Panc1 (cell line): ENCODE results near the gene MMAB. TPM values are rescaled to one million over a fixed set of nuclear protein-coding genes. Genes with fewer than 3 reads are reported as not detected.

Source experiments
- ATAC-seq: fragments of 200-7000 bp; cut with Tn5 transposase; 2 replicates; pipeline ENCODE4 v1.9.1; 2020; ENCODE audit warnings: mild to moderate bottlenecking, moderate library complexity
- BruUV-seq: library from RNA; stranded (reverse); fragments of 400-500 nt; replicated peaks from 2 replicates; lab custom pipeline; 2021; lab: Mats Ljungman, UMichigan
- CTCF ChIA-PET: fragments of 300-600 bp; sonication (Branson Sonifier 250); formaldehyde crosslinking; loops from one replicate; lab custom pipeline; 2022; ENCODE audit warnings: antibody characterized with exemption; lab: Charles Lee
- POLR2A ChIA-PET: fragments of 300-600 bp; sonication (Branson Sonifier 250); formaldehyde crosslinking; loops from one replicate; lab custom pipeline; 2022; ENCODE audit warnings: antibody characterized with exemption; lab: Charles Lee
- DNase-seq: peaks from one replicate; pipeline ENCODE4 v3.0.0-alpha.2; 2010; ENCODE audit warnings: low read depth, low spot score
- H3K27ac ChIP-seq: 2 replicates; pipeline ENCODE4 v1.5.1; 2011; ENCODE audit warnings: mild to moderate bottlenecking, low read length, inconsistent platforms
- H3K27me3 ChIP-seq: fragments of 200-500 bp; sonication (Bioruptor generic); 2 replicates; pipeline ENCODE4 v1.6.0; 2014; ENCODE audit warnings: low read length, inconsistent platforms; ENCODE audit not compliant: control insufficient read depth, insufficient read depth
- H3K36me3 ChIP-seq: fragments of 200-500 bp; sonication (Bioruptor generic); 2 replicates; pipeline ENCODE4 v1.5.1; 2014; ENCODE audit warnings: inconsistent platforms, mild to moderate bottlenecking, low read length, moderate library complexity; ENCODE audit not compliant: control insufficient read depth, insufficient read depth
- H3K4me1 ChIP-seq: 2 replicates; pipeline ENCODE4 v1.5.1; 2011; ENCODE audit warnings: inconsistent platforms, mild to moderate bottlenecking, low read length, moderate library complexity; ENCODE audit not compliant: control insufficient read depth, insufficient read depth
- H3K4me3 ChIP-seq, 2 experiments: 2 replicates each; pipeline ENCODE4 v1.5.1; 2011 to 2012; ENCODE audit warnings: low read depth in 2 of 2, low read length in 2 of 2, mild to moderate bottlenecking in 2 of 2, inconsistent platforms in 1 of 2, moderate library complexity in 1 of 2
- H3K9me3 ChIP-seq: fragments of 200-500 bp; sonication (Bioruptor generic); 2 replicates; pipeline ENCODE4 v1.5.1; 2014; ENCODE audit warnings: low read depth, mild to moderate bottlenecking, inconsistent platforms, low read length, moderate library complexity; ENCODE audit not compliant: control insufficient read depth, insufficient read depth
- CTCF ChIP-seq: fragments of 450-650 bp; IDR thresholded peaks from 2 replicates; pipeline ENCODE4 v1.5.1; 2017; ENCODE audit warnings: mild to moderate bottlenecking
- POLR2AphosphoS5 ChIP-seq: IDR thresholded peaks from 2 replicates; pipeline ENCODE4 v1.6.1; 2012; ENCODE audit warnings: mild to moderate bottlenecking, low read depth, low read length, moderate library complexity
- SIN3A ChIP-seq: IDR thresholded peaks from 2 replicates; pipeline ENCODE4 v1.6.1; 2012; ENCODE audit warnings: low read depth, mild to moderate bottlenecking, low read length, moderate library complexity, borderline replicate concordance; ENCODE audit not compliant: insufficient read depth
- TCF7L2 ChIP-seq: IDR thresholded peaks from 2 replicates; pipeline ENCODE4 v1.6.1; 2011; ENCODE audit warnings: mild to moderate bottlenecking, low read depth, low read length, inconsistent platforms
- in situ Hi-C: cut with HindIII; loops from 2 replicates; pipeline ENCODE4 v1.10.0; 2016; ENCODE audit warnings: low sequenced_read_pairs, low pct_unique_long_range_greater_than_20kb
- intact Hi-C: fragments of 100-400 bp; cut with micrococcal nuclease; formaldehyde crosslinking; loops from one replicate; pipeline ENCODE4 v1.10.0; 2022; ENCODE audit not compliant: unreplicated experiment
- total RNA-seq: library from RNA; stranded (reverse); gene quantifications from one replicate; pipeline ENCODE4 v1.2.1, GENCODE V29; 2021; ENCODE audit not compliant: unreplicated experiment
- TF ChIP-seq, protein P1 (sequence below), 2 experiments: IDR thresholded peaks; 2 replicates each; pipeline ENCODE4 v1.6.1; 2011 to 2012; ENCODE audit warnings: low read depth in 2 of 2, control low read depth in 1 of 2, low read length in 1 of 2, mild to moderate bottlenecking in 1 of 2, moderate library complexity in 1 of 2; ENCODE audit not compliant: insufficient read depth in 1 of 2

The MMAB gene
- total RNA-seq, 1 experiment from 2014 or later, result 58.6 TPM

- Histone ChIP-seq H3K27ac (no peak overlapping the region), H3K27me3 (no peaks in the 10 kb centered on the region), H3K4me3 (no peak overlapping the region), H3K4me1 (peaks cover 8% of the 10 kb centered on the region; the same call in 1 of the 2 replicates), H3K9me3 (no peaks in the 10 kb centered on the region), H3K36me3 (no peaks in the 10 kb centered on the region)
- DNase-seq, result no peak
- ATAC-seq, result no peak
- ChIA-PET CTCF (interaction anchor here (0.9 to 1.8 kb wide), 6 partner anchors 8 to 247 kb away, joined by 3 to 8 read pairs (median 5); no protein-coding TSS in a partner anchor), POLR2A (interaction anchor here (1.3 kb wide), 1 partner anchor 176 kb away, joined by 6 read pairs; no protein-coding TSS in a partner anchor)
- in situ Hi-C loops, result no loop called here
- BruUV-seq, result no TSS peak
- intact Hi-C loops, result loop anchor here (10.0 kb wide), 1 partner anchor 116 kb away; the partner anchor contains the start of gene FAM222A
- TF ChIP-seq SIN3A (no peak), CTCF (no peak), POLR2AphosphoS5 (no peak), TCF7L2 (no peak)
- TF ChIP-seq, protein P1, sequence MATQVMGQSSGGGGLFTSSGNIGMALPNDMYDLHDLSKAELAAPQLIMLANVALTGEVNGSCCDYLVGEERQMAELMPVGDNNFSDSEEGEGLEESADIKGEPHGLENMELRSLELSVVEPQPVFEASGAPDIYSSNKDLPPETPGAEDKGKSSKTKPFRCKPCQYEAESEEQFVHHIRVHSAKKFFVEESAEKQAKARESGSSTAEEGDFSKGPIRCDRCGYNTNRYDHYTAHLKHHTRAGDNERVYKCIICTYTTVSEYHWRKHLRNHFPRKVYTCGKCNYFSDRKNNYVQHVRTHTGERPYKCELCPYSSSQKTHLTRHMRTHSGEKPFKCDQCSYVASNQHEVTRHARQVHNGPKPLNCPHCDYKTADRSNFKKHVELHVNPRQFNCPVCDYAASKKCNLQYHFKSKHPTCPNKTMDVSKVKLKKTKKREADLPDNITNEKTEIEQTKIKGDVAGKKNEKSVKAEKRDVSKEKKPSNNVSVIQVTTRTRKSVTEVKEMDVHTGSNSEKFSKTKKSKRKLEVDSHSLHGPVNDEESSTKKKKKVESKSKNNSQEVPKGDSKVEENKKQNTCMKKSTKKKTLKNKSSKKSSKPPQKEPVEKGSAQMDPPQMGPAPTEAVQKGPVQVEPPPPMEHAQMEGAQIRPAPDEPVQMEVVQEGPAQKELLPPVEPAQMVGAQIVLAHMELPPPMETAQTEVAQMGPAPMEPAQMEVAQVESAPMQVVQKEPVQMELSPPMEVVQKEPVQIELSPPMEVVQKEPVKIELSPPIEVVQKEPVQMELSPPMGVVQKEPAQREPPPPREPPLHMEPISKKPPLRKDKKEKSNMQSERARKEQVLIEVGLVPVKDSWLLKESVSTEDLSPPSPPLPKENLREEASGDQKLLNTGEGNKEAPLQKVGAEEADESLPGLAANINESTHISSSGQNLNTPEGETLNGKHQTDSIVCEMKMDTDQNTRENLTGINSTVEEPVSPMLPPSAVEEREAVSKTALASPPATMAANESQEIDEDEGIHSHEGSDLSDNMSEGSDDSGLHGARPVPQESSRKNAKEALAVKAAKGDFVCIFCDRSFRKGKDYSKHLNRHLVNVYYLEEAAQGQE (IDR thresholded peaks at IDR 0.05; ENCODE audit: insufficient read depth in 1 of 2, low read depth in 2 of 2, low read length in 1 of 2), result no peak
Measured at GRCh38 chr12:109598428-109598854, 25.1 kb upstream of the MMAB start.

- intact Hi-C loops, result loop anchor here (1.0 to 10.0 kb wide), 2 partner anchors 117 to 177 kb away; partner anchors contain the start of gene FAM222A
- no peaks in the 10 kb centered on the region for H3K36me3 ChIP-seq
- no peak overlapping the region for H3K27ac ChIP-seq
- no peaks in the 10 kb centered on the region for H3K27me3 ChIP-seq
- POLR2A ChIA-PET, result interaction anchor here (0.6 to 1.3 kb wide), 2 partner anchors 176 to 187 kb away, joined by 6 to 13 read pairs; no protein-coding TSS in a partner anchor
- ATAC-seq (peak; percentile 95), DNase-seq (peak; percentile 39)
- BruUV-seq, result no TSS peak
- TF ChIP-seq POLR2AphosphoS5 (peak; percentile 53; the same call in 1 of the 2 replicates), CTCF (peak; percentile 98), SIN3A (0 out of 2 replicates have a peak, but pooled peaks have one; percentile 46), TCF7L2 (no peak)
- TF ChIP-seq, protein P1 (IDR thresholded peaks at IDR 0.05; ENCODE audit: insufficient read depth in 1 of 2, low read depth in 2 of 2, low read length in 1 of 2), result no peak
- H3K9me3 ChIP-seq, result no peaks in the 10 kb centered on the region
- peaks cover 8% of the 10 kb centered on the region; the same call in 1 of the 2 replicates for H3K4me1 ChIP-seq
- in situ Hi-C loops, result no loop called here
- CTCF ChIA-PET, result interaction anchor here (0.6 to 1.8 kb wide), 7 partner anchors 8 to 247 kb away, joined by 3 to 8 read pairs (median 6); no protein-coding TSS in a partner anchor
- no peak overlapping the region for H3K4me3 ChIP-seq
Measured at GRCh38 chr12:109597795-109598427, 24.6 kb upstream of the MMAB start.
